ENCODE data around the gene SYMPK.

SYMPK gene

DNA sequence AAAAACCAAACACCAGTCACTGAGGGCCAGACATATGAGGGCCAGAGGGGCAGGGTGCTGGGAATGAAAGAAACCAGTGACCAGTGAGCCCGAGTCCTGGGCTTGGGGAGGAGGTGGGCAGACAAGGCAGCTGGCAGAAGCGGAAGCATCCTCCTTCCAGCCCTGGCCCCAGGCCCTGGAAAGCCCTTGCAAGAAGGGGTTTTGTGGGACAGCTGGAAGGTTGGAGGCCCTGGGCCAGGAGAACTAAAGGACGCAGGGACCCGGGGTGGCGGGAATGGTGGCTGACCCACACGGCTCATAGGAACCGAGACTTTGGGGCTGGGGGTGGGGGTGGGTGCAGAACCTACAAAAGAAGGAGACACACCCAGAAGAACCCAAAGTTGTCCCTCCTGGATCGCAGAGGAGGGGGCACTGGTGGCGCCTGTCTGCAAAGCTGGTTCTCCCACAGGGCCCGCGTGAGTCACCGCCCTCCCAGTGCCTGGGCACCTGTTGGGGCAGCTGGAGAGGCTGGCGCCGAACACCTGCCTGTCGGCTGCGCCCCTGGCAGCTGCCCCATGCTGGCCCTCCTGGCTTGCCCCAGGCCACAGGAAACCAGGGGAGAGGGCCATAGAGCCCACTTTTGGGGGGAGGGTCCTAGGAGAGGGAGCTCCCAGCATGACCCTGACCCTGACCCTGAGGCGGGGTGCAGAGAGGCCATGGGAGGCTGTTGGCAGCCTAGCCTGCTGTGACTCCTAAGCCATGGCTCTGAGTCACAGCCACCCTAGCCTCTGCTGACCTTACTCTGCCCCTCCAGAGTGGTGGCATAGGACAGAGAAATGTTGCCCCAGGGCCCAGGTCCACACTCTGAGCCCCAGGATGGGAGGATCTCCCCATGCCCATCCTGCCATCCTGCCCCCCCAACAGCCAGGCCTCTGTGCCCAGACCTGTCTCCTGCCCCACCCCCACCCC lies 81.5 kb downstream of the SYMPK start:
- Histone ChIP-seq H3K27me3 (ENCODE audit: control insufficient read depth in 1 of 2, insufficient read depth in 2 of 2, low read length in 2 of 2) (peaks cover 0 to 5% of the 10 kb centered on the region in 2 donors), H3K36me3 (ENCODE audit: control insufficient read depth in 1 of 2, insufficient read depth in 2 of 2, low read length in 2 of 2) (peaks cover 12 to 26% of the 10 kb centered on the region in 2 donors), H3K27ac (ENCODE audit: low read depth, low read length) (peak overlapping the region; percentile 32), H3K4me3 (ENCODE audit: low read depth in 1 of 2, low read length in 2 of 2) (peak overlapping the region; percentile 48 to 49), H3K9ac (ENCODE audit: low read depth in 1 of 2, low read length in 2 of 2) (peak overlapping the region; percentile 19 to 47), H3K9me3 (ENCODE audit: control insufficient read depth in 1 of 2, low read length in 2 of 2) (no peaks in the 10 kb centered on the region), H3K4me1 (ENCODE audit: control insufficient read depth in 1 of 2, insufficient read depth in 2 of 2, low read length in 2 of 2) (peaks cover 22 to 33% of the 10 kb centered on the region in 2 donors)

DNA sequence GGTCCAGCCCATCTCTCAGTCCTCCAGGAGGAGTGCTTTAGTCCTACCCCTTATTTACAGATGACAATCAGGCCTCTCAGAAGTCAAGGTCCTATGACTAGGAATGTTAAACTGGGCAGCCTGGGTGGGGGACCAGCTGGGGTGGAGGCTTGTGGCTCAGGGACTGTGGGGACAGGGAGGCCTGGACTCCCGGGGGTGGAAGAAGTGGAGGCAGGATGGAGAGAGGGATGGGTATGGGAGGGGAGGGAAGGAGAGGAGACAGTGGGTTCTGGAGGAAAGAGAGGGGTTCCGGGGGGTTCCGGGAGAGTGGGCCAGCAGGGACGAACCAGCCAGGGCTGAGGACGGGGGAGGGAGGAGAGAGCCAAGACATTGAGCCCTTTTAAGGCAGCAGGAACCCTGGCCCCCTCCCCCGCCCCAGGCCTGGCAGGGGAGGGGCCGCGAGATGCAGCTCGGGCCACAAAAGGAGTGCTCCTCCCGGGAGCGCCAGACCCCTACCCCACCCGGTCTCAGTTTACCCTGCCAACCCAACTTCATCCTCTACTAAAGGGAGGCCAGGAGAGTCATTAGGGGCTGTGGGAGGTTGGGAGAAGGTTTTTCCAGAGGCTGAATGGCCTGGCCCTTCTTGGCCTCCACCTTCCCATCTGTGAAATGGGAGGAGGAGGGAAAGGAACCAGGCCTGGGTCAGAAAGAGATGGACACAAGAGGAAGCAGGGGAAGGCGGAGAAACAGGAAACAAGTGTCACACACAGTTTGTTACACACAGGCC lies 82.3 kb downstream of the SYMPK start:
- Histone ChIP-seq H3K9me3 (ENCODE audit: control insufficient read depth in 1 of 2, low read length in 2 of 2) (no peaks in the 10 kb centered on the region), H3K4me3 (ENCODE audit: low read depth in 1 of 2, low read length in 2 of 2) (peak overlapping the region in 1 of 2 donors; percentile 49), H3K9ac (ENCODE audit: low read depth in 1 of 2, low read length in 2 of 2) (peak overlapping the region in 1 of 2 donors; percentile 47), H3K27me3 (ENCODE audit: control insufficient read depth in 1 of 2, insufficient read depth in 2 of 2, low read length in 2 of 2) (peaks cover 0 to 5% of the 10 kb centered on the region in 2 donors), H3K36me3 (ENCODE audit: control insufficient read depth in 1 of 2, insufficient read depth in 2 of 2, low read length in 2 of 2) (peaks cover 12 to 22% of the 10 kb centered on the region in 2 donors), H3K4me1 (ENCODE audit: control insufficient read depth in 1 of 2, insufficient read depth in 2 of 2, low read length in 2 of 2) (peaks cover 22 to 33% of the 10 kb centered on the region in 2 donors), H3K27ac (ENCODE audit: low read depth, low read length) (no peak overlapping the region)

DNA sequence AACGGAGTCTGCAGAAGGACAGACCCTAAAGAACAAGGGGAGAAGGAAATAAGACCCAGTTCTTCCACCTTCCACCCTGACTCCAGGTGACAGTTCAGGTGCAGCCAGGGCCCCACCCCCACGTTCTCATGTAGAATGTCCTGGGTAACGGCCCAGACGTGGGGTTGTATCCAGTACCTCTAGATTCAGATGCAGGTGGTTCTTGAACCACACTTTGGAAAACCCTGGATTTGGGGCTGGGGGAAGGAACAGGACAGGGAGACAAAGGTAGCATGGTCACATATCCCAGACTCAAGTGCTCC lies 82.8 kb downstream of the SYMPK start:
- Histone ChIP-seq H3K27ac (ENCODE audit: low read depth, low read length) (no peak overlapping the region), H3K27me3 (ENCODE audit: control insufficient read depth in 1 of 2, insufficient read depth in 2 of 2, low read length in 2 of 2) (peaks cover 0 to 5% of the 10 kb centered on the region in 2 donors), H3K9me3 (ENCODE audit: control insufficient read depth in 1 of 2, low read length in 2 of 2) (no peaks in the 10 kb centered on the region), H3K4me3 (ENCODE audit: low read depth in 1 of 2, low read length in 2 of 2) (peak overlapping the region; percentile 45 to 49), H3K9ac (ENCODE audit: low read depth in 1 of 2, low read length in 2 of 2) (peak overlapping the region; percentile 23 to 43), H3K4me1 (ENCODE audit: control insufficient read depth in 1 of 2, insufficient read depth in 2 of 2, low read length in 2 of 2) (peaks cover 22 to 33% of the 10 kb centered on the region in 2 donors), H3K36me3 (ENCODE audit: control insufficient read depth in 1 of 2, insufficient read depth in 2 of 2, low read length in 2 of 2) (peaks cover 12 to 22% of the 10 kb centered on the region in 2 donors)

DNA sequence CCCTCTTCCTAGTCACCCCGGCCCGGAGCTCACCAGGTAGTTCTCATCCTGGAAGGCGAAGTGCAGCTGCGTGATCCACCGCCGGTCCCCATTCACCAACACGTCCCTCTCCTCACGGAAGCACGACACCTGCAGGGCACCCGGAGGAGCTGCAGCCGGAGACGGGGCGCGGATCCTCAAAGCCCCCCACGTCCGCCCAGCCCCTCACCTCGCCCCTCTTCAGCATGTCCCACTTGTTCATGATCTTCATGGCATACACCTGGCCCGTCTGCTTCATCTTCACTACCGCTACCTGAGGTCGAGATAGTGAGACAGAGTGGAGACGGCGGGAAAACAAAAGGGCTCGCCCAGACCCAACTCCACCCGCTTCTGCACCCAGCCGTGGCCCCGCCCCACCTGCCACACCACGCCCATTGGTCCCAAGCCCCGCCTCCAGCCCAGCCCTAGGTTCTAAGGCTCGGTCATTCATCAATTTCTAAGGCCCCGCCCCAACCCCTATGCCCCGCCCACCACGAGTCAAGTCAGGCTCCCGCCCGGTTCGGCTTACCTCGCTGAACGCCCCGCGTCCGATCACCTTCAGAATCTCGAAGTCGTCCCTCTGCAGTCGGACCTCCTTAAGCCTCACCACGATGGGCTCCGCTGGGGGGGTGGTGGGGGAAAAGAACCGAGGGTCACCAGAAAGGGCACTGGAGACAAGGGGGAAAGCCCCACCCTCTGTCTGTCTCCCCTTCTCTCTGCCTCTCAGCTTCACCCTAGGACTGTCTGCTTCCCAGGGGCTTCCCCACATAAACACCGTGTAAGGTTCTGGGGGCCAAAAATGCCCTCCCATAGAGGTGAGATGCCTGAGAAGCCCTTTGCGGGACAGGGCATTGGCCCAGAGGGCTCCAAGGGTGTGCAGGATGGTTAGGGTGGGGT lies 83.5 kb downstream of the SYMPK start:
- Histone ChIP-seq H3K4me1 (ENCODE audit: control insufficient read depth in 1 of 2, insufficient read depth in 2 of 2, low read length in 2 of 2) (peaks cover 22 to 33% of the 10 kb centered on the region in 2 donors), H3K27ac (ENCODE audit: low read depth, low read length) (no peak overlapping the region), H3K9ac (ENCODE audit: low read depth in 1 of 2, low read length in 2 of 2) (peak overlapping the region; percentile 23 to 54), H3K4me3 (ENCODE audit: low read depth in 1 of 2, low read length in 2 of 2) (peak overlapping the region; percentile 59 to 65), H3K9me3 (ENCODE audit: control insufficient read depth in 1 of 2, low read length in 2 of 2) (no peaks in the 10 kb centered on the region), H3K36me3 (ENCODE audit: control insufficient read depth in 1 of 2, insufficient read depth in 2 of 2, low read length in 2 of 2) (peaks cover 12 to 15% of the 10 kb centered on the region in 2 donors), H3K27me3 (ENCODE audit: control insufficient read depth in 1 of 2, insufficient read depth in 2 of 2, low read length in 2 of 2) (peaks cover 0 to 5% of the 10 kb centered on the region in 2 donors)

DNA sequence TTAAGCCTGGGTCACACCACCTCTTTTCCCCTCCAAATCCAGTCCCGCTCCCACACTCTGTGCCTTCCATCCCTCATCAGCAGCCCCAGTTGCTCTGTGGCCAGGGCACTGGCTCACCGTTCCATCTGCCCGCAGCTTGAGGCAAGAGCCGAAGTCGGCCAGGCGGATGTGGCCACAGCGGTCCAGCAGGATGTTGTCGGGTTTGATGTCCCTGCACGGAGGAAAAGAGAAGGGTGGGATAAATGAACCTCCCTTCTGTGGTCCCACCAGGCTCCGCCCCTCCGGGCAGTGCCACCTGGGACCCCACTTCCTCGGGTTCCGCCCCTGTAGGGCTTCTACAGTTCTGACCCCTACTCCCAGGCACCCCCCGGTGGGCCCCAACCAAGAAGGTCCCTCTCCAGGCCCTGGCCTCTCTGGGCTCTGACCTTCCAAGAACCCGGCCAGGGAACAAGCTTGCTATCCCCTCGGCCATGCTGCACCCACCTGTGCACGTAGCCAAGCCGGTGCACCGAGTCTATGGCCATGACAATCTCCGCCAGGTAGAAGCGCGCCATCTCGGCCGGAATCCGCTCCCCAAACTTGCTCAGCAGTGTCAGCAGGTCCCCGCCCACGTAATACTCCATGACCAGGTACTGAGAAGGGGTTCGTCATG lies 84.8 kb downstream of the SYMPK start:
- peaks cover 12 to 15% of the 10 kb centered on the region in 2 donors for H3K36me3 ChIP-seq (ENCODE audit: control insufficient read depth in 1 of 2, insufficient read depth in 2 of 2, low read length in 2 of 2)
- peaks cover 0 to 5% of the 10 kb centered on the region in 2 donors for H3K27me3 ChIP-seq (ENCODE audit: control insufficient read depth in 1 of 2, insufficient read depth in 2 of 2, low read length in 2 of 2)

DNA sequence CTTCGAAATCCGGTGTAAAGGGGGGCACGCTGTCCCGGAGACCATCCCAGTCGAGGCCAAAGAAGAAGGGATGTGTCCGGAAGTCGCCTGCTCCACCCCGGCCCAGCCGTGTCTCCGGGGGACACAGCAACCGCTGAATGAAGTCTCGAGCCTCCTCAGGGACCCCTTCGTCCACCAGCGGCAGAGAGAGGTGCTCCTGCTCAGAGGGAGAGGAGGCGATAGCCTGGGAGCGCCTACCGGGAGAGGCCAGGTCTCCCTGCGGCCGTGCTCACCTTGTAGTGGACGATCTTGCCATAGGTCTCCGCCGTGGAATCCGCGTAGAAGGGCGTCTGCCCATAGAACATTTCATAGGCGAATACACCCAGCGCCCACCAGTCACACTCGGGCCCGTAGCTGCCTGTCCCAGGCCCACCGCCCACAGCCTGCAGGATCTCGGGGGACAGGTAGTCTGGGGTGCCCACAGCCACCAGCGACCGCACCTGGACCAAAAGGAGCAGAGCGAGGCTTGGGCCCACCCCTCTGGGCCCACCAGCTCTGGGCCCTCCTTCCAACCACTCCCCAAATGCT lies 85.5 kb downstream of the SYMPK start:
- peaks cover 0 to 5% of the 10 kb centered on the region in 2 donors for H3K27me3 ChIP-seq (ENCODE audit: control insufficient read depth in 1 of 2, insufficient read depth in 2 of 2, low read length in 2 of 2)
- no peaks in the 10 kb centered on the region for H3K9me3 ChIP-seq (ENCODE audit: control insufficient read depth in 1 of 2, low read length in 2 of 2)
- H3K36me3 ChIP-seq (ENCODE audit: control insufficient read depth in 1 of 2, insufficient read depth in 2 of 2, low read length in 2 of 2), result peaks cover 12 to 15% of the 10 kb centered on the region in 2 donors
- peaks cover 29 to 46% of the 10 kb centered on the region in 2 donors for H3K4me1 ChIP-seq (ENCODE audit: control insufficient read depth in 1 of 2, insufficient read depth in 2 of 2, low read length in 2 of 2)
- no peak overlapping the region for H3K4me3 ChIP-seq (ENCODE audit: low read depth in 1 of 2, low read length in 2 of 2)
- no peak overlapping the region for H3K9ac ChIP-seq (ENCODE audit: low read depth in 1 of 2, low read length in 2 of 2)
- H3K27ac ChIP-seq (ENCODE audit: low read depth, low read length), result no peak overlapping the region

More for the DNA sequence above, 84.8 kb downstream of the SYMPK start:
- no peaks in the 10 kb centered on the region for H3K9me3 ChIP-seq (ENCODE audit: control insufficient read depth in 1 of 2, low read length in 2 of 2)
- H3K9ac ChIP-seq (ENCODE audit: low read depth in 1 of 2, low read length in 2 of 2), result no peak overlapping the region
- H3K4me3 ChIP-seq (ENCODE audit: low read depth in 1 of 2, low read length in 2 of 2), result no peak overlapping the region
- H3K4me1 ChIP-seq (ENCODE audit: control insufficient read depth in 1 of 2, insufficient read depth in 2 of 2, low read length in 2 of 2), result peaks cover 22 to 39% of the 10 kb centered on the region in 2 donors
- H3K27ac ChIP-seq (ENCODE audit: low read depth, low read length), result no peak overlapping the region

DNA sequence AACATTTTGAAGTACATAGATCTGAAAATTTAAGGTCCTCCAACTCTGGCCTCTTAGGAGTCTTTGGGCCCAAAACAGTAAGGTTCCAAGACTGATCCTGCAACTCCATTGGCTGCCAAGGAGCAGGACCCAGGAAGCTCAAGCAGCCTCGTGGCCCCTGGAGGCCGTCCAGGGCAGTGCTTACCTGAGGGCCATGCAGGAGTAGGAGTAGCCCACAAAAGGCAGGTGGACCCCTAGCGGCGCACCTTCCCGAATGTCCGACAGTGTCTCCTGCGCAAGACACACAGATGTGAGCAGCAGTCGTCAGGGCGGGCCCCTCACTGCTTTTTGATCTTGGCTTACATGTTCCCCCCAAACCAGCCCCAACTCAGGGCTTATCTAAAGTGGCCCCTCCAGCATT lies 88.2 kb downstream of the SYMPK start:
- Histone ChIP-seq H3K4me3 (ENCODE audit: low read depth in 1 of 2, low read length in 2 of 2) (no peak overlapping the region), H3K9me3 (ENCODE audit: control insufficient read depth in 1 of 2, low read length in 2 of 2) (no peaks in the 10 kb centered on the region), H3K9ac (ENCODE audit: low read depth in 1 of 2, low read length in 2 of 2) (no peak overlapping the region), H3K27me3 (ENCODE audit: control insufficient read depth in 1 of 2, insufficient read depth in 2 of 2, low read length in 2 of 2) (peaks cover 0 to under 1% of the 10 kb centered on the region in 2 donors), H3K27ac (ENCODE audit: low read depth, low read length) (no peak overlapping the region), H3K36me3 (ENCODE audit: control insufficient read depth in 1 of 2, insufficient read depth in 2 of 2, low read length in 2 of 2) (peaks cover 12 to 15% of the 10 kb centered on the region in 2 donors), H3K4me1 (ENCODE audit: control insufficient read depth in 1 of 2, insufficient read depth in 2 of 2, low read length in 2 of 2) (peaks cover 29 to 40% of the 10 kb centered on the region in 2 donors)

DNA sequence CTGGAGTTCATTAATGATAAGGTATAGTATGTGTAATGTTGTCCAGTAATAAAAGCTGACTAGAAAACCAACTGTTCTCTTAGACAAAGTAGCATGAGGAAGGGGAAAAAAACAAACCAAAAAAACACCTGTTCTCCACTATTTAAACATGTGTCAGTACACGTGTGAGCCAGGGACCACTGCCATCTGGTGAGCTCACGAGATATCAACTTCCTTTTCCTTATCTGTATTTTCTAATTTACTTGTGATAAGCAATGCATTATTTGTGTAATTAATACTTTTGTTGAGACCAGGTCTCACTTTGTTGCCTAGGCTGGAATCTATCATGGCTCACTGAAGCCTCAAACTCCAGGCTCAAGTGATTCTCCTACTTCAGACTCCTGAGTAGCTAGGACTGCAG lies 89.6 kb downstream of the SYMPK start:
- H3K27me3 ChIP-seq (ENCODE audit: control insufficient read depth in 1 of 2, insufficient read depth in 2 of 2, low read length in 2 of 2), result no peaks in the 10 kb centered on the region
- no peak overlapping the region for H3K27ac ChIP-seq (ENCODE audit: low read depth, low read length)
- peaks cover 21 to 31% of the 10 kb centered on the region in 2 donors for H3K4me1 ChIP-seq (ENCODE audit: control insufficient read depth in 1 of 2, insufficient read depth in 2 of 2, low read length in 2 of 2)
- H3K9ac ChIP-seq (ENCODE audit: low read depth in 1 of 2, low read length in 2 of 2), result peak overlapping the region in 1 of 2 donors; percentile 83
- H3K9me3 ChIP-seq (ENCODE audit: control insufficient read depth in 1 of 2, low read length in 2 of 2), result no peaks in the 10 kb centered on the region
- H3K4me3 ChIP-seq (ENCODE audit: low read depth in 1 of 2, low read length in 2 of 2), result no peak overlapping the region
- H3K36me3 ChIP-seq (ENCODE audit: control insufficient read depth in 1 of 2, insufficient read depth in 2 of 2, low read length in 2 of 2), result peaks cover 12 to 15% of the 10 kb centered on the region in 2 donors

DNA sequence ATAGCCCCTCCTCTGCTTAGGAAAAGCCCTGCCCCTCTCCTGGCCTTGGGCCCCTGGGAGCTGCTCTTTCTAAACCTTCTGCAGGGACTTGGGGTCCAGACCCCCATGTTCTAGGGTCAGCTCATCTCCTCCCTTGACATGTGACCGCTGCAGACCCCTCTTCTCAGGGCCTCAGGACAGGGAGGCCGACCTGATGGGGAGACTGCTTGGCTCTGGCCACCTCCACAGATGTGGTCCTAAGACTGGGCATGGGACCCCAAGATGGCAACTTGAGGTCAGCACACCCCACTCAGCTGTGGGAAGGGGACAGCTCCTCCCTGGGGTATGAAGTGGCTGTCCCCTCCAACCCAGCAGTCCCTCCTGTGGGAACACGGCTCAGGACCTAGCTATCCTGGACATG lies 90.0 kb downstream of the SYMPK start:
- H3K36me3 ChIP-seq (ENCODE audit: control insufficient read depth in 1 of 2, insufficient read depth in 2 of 2, low read length in 2 of 2), result peaks cover 11 to 14% of the 10 kb centered on the region in 2 donors
- H3K9ac ChIP-seq (ENCODE audit: low read depth in 1 of 2, low read length in 2 of 2), result peak overlapping the region; percentile 83 to 96
- H3K9me3 ChIP-seq (ENCODE audit: control insufficient read depth in 1 of 2, low read length in 2 of 2), result no peaks in the 10 kb centered on the region
- peak overlapping the region; percentile 80 for H3K27ac ChIP-seq (ENCODE audit: low read depth, low read length)
- no peaks in the 10 kb centered on the region for H3K27me3 ChIP-seq (ENCODE audit: control insufficient read depth in 1 of 2, insufficient read depth in 2 of 2, low read length in 2 of 2)
- peaks cover 19 to 29% of the 10 kb centered on the region in 2 donors for H3K4me1 ChIP-seq (ENCODE audit: control insufficient read depth in 1 of 2, insufficient read depth in 2 of 2, low read length in 2 of 2)
- H3K4me3 ChIP-seq (ENCODE audit: low read depth in 1 of 2, low read length in 2 of 2), result peak overlapping the region; percentile 73 to 74
